HG03060 (cell line): Measurements from ENCODE around the gene FOXJ1.

Experiments used
- ATAC-seq: cut with Tn5 transposase; IDR thresholded peaks from one replicate; pipeline ENCODE4 v1.9.1; 2021; ENCODE audit warnings: low read depth, moderate number of reproducible peaks; ENCODE audit not compliant: unreplicated experiment

Gene FOXJ1

GRCh38 chr17:76142585-76143041 is 1.6 kb upstream of the FOXJ1 start:
- no peak for ATAC-seq

GRCh38 chr17:76142039-76142584 is 1.1 kb upstream of the FOXJ1 start:
- ATAC-seq: no peak

DNA sequence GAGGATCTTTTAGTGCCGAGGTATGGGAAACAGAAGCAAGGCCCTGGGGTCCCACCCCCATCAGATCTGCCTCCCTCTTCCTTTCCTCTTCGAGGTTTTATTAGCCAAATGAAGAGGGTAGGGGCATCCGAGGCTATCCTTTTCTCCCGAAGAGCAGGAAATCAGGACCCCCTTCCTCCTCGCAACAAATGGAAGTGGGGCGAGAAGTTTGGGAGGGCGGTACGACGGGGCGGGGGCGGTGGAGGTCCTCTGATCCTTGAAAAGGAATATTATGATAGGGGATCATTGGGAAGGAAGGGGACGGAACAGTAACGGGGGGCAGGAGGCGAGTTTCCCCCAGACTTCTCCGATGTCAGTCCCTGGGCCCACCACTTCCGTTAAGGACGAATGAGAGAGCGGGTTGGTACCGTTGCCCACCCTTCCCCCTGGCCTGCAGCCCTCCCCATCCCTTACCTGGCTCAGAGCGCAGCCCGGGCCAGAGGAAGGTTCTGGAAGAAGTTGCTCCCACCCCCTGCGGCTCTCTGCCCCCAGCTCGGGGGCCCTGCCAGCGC is 309 bp downstream of the FOXJ1 start:
- ATAC-seq: no peak

- ATAC-seq: no peak
Observed at GRCh38 chr17:76139801-76140660, 1.0 kb downstream of the FOXJ1 start.

- no peak for ATAC-seq
Observed at GRCh38 chr17:76138896-76139752, 1.9 kb downstream of the FOXJ1 start.

DNA sequence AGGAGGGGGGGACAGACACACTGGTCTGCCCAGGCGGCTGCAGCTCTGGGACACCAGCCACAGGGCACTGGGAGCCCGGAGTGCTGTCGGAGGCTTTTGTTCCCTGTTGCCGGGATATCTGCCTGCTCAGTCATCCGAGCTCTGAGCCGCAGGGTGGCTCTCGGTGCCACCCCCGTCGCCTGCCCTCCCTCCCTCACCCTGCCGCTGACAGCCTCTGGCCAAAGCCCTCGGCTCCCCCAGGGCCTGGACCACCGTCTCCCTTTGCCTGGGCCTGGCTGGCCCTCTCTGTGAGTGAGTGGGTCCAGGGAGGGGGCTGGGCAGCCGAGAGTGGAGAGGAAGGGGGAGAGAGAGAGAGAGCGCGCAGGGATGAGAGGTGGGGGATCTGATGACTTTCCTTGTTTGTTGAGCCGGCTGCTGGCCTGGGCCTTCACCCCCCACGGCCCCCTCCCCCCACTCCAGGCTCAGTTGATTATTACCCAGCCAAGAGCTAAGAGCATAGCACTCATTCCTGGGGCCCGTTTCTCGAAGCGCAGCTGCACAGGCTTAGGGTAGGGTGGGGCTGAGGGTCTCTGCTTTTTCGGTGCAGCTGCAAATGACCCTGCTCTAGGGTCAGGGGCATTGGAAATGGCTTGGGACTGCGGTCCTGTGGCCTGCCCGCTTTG is 2.7 kb downstream of the FOXJ1 start:
- no peak for ATAC-seq

DNA sequence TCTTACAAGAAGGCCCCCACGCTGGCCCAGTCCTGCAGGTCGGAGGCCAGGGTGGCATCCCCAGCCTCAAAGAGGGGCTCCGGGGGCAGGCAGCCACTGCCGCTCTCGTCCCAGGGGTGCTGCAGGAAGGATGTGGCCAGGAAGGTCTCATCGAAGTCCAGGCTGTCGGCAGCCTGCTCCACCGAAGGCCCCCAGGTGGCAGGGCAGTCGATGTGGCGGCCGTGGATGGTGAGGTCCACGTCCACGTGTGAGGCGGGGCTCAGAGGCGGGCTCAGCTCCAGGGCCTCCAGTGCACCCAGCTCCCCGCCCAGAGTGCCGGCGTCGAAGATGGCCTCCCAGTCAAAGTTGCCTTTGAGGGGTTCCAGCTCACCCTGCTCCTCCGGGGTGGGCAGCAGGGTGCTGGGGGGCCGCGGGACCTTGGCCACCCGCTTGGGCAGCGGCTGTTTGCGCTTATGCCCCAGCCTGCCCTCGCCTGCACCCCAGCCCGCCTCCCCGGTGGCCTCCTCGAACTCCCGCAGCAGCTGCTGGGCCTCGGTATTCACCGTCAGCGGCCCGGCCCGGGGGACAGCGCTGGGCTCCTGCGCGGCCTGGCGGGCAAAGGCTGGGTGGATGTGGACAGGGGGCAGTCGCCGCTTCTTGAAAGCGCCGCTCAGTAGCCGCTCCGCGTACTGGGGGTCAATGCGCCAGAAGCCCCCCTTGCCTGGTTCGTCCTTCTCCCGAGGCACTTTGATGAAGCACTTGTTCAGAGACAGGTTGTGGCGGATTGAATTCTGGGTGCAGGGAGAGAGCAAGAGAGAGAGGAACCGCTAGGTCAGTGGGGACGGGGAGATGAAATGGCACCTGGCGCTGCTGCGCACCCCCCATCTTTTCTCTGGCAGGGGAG is 3.5 kb downstream of the FOXJ1 start:
- no peak for ATAC-seq

DNA sequence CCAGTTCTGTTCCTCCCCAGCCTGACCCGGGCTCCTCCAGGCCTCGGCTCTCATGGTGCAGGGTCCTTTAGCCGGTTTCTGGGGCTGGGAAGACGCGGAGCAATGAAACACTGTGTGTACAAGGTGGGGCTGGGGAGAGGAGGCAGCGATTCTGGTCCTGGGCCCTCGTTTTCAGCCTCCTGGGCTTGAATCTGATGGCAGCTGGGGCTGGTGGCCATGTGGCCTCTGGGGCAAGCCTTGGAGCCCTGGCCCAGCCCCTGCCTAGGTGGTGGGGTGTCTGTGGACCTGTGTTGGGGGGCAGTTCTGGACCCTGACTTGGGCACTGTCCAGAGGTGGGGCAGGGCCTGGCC is 4.1 kb downstream of the FOXJ1 start:
- no peak for ATAC-seq

DNA sequence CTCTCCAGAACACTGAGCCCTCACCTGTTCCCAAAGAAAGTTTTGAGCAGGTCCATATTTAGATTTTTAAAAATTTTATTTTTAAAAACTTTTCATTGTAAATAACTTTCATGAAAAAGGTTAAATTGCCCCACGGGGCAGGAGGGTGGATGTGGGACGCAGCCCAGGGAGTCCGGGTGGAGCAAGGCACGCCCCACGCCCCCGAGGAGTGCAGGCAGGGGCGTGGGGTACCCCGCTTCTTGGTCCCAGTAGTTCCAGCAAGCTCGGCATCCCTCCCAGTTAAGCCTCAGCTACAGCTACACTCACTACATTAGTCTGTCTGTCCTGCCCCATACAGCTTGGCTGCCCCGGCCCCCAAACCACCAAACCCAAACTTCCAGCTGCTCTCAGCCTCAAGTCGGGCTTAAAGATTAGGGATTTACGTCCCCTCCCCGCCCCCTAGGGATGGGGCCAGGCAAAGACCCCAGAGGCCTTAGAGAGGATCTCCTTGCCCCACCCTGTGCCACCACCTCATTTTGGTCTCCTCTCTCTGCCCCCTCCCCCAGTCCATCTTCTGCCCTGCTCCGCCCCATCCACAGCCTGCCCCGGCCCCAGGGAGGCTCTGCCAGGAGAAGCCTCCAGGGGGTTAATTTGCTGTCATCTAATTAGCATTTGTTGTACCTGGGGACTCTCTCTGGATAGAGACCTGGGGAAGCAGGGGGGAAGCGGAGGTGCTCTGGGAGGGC is 4.6 kb downstream of the FOXJ1 start:
- ATAC-seq: no peak

- no peak for ATAC-seq
Observed at GRCh38 chr17:76135810-76136188, 5.2 kb downstream of the FOXJ1 start.

DNA sequence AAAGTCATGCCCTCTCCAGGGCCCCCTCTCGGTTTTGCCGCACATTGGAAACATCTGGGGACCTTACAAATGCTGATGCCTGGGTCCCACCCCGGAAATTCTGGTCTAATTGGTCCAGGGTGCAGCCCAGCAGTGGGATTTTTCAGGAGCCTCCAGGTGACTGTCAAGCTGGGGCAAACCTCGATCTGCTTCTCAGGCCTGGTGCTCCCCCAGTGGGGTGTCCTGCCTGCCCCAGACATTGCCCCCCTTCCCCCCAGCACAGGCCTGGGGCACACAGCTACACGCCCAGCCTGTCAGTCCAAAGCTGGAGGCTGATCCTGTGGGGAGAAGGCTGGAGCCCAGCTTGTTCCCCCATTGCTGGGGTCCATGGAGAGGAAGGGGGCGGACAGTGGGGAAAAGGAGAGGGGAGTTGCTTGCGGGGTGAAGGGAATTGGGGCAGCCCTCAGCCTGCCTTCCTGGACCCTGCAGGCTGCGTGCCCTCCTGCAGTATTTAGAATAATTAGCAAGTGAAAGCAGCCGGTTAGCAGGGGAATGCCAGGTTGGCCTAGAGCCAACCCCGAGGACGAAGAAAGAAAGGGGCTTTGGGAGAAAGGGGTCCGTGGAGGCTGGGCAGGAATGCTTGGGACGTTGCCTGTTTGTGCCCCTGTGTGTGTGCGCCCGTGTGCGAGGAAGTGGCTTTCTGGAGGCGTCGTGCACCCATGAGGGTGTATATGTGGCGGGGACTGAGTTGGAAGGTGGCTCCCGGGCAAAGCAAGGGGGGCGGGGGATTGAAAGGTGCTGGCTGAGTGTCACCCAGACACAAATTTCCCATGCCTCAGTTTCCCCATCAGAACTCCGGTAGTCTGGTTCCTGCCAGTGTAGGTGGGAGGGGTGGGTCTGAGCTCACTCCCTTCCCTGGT is 5.9 kb downstream of the FOXJ1 start:
- ATAC-seq: no peak

GRCh38 chr17:76132574-76133338 is 8.3 kb downstream of the FOXJ1 start:
- ATAC-seq: no peak

DNA sequence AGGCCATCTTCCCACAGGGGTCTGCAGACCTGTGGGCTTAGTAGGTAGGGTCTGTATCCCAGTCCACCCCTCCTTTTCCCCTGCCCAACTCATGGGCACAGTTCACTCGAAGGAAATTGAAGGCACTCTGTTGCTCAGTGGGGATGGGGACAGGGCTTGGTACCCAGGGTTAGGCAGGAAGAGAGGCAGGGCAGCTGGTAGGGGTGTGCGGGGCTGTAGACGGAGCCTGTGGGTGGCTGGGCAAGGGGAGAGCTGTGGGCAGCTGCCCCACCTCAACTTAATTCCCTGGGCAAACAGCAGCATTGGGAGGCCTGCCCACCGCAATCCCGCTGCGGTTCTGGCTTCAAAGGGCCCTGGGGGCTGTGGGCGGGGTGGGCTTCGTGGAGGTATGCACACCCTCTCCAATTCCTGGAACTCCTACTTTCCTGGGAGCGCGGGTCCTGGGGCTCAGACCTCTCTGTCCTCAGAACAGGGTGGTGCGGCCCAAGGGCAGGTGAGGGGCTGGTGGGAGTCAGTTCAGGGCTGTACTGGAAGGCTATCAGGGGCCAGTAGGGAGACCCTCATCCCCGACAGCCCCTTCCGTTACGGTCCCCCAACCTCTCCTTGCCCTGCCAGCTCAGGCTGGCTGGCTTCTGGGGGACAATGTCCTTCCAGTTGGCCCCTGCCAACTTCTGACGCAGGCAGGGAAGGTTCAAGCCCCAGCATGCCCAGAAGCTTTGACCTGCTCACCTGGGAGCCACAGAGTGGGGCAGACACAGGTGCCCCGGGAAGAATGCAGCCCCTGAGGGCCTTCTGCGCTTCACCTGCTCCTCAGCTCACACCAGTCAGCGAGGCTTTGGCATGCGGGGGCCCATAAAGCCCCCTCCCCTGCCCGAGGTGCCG is 9.1 kb downstream of the FOXJ1 start:
- ATAC-seq: no peak

GRCh38 chr17:76131051-76131691 is 9.9 kb downstream of the FOXJ1 start:
- no peak for ATAC-seq

GRCh38 chr17:76130473-76130872 is 10.6 kb downstream of the FOXJ1 start:
- no peak for ATAC-seq

DNA sequence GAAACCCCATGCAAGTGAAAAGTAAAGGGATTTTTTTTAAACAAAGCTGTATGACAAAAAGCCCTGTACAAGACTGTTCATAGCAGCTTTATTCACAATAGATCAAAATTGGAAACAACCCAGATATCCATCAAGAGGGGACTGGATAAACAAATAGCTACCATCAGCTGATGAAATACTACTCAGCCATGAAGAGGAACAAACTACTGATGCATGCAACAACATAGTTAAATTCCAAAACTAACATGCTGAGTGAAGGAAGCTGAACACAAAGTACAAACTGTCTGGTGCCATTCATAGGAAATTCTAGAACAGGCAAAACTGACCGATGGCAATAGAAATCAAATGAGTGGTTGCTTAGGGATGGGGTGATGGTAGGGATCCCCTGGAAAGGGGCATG is 15.1 kb downstream of the FOXJ1 start:
- ATAC-seq: no peak
